Measurements from ENCODE around the gene FMNL1.
A peak's percentile ranks its signal among the peaks of the same experiment; 100 is the strongest.
"Not testable (repeated sequence)": the region's sequence is repeated elsewhere in the genome, so short reads cannot be mapped to it uniquely, and the experiment has no call there.

FMNL1 gene

DNA sequence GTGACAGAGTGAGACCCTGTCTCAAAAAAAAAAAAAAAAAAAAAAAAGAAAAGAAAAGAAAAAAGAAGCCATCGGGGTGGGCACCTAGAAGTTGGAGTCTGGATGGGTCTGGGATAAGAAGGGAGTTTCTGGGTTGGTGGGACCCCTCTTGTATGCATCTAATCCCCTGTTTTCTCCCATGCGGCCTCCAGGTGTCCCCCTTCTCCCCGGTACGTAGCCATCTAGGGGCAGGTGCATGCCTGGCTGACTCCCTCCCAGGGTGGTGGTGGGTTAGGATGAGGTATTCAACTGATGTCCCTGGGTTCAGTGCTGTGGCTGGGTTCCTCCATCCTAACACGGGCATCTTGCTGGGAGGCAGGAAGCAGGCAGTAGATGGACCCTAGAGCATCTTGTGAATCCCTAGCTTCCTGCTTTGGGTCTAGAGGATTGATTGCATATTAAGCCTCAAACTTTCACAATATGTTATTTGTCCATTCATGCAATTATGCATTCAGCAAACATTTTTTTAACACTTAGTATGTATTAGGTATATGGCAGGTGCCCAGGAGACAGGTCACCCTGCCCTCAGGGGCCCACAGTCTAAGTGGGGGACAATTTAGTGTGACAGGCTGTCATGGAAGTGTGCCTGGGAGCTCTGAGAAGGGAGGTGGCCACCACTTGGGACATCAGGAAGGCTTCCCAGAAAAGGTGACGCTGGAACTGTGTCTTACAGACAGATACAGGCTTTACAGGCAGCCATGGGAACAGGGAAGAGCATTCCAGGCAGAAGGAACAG is 13.1 kb downstream of the FMNL1 start:
- DNase-seq (ENCODE audit: low read depth): no peak

DNA sequence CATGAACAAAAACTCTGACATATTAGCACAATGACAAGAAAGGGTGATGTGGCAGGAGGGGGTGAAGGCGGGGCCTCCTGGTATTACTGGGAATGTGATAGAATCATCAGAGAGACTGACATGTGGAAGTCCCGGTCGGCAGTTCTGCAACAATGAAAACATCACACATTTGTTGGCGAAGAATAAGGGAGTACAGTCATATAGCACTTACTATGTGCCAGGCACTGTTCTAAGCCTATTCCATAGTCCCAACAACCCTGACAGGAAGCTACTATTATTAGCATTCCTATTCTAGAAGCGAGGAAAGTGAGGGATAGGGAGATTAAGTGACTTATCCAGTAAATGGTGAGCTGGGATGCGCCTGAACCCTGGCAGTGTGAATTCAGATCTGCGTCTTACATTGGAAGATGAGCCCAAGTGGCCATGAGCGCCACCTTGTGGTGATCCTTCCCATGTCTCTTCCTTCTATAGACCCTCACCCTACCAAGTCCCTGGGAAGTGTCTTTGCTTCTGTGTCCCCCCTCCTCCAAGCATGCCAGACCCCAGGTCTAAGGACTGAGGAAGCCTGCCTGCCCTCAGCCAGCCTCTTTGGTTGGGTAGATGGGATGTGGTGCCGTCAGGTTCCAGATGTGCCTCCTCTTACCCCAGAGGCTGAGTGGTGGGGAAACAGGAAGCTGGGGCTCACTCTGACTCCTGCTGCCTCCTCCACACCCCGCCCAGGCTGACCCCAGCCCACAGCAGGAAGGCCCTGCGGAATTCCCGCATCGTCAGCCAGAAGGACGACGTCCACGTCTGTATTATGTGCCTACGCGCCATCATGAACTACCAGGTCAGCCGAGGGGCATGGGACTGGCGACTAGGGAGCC is 14.0 kb downstream of the FMNL1 start:
- DNase-seq (ENCODE audit: low read depth): no peak

DNA sequence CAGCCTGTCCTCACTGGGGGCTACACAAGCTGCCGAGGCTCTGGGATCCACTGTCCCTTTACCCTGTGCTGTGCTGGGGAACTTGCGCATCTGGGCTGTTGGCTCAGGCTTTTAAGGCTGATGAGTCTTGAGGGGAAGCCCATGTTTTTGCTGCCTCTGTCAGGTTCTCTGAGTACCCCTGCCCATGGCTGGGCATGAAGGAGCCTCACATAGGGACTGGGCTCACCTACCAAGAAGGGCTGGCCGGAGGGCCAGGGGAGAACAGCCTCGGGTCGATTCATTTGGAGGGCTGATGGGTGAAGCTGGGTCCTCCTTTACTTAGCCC is 14.6 kb downstream of the FMNL1 start:
- no peak for DNase-seq (ENCODE audit: low read depth)

DNA sequence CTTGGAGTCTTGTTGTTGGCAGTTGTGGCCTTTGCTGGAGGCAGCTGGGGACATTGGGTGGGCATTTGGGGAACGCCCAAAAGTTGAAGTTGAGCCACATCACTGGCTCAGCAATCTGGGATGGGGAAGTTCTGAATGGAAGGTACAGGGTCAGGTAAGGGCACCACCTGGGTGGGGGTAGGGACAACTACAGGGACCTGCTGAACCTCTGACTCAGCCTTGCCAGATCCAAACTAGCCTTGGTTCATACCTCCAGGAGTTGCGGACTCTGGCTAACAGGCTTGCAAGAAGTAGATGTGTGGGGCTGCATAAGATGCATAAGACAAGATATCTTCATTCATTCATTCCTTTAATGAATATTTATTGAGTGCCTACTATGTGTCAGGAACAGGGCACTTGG is 16.0 kb downstream of the FMNL1 start:
- DNase-seq (ENCODE audit: low read depth): no peak

DNA sequence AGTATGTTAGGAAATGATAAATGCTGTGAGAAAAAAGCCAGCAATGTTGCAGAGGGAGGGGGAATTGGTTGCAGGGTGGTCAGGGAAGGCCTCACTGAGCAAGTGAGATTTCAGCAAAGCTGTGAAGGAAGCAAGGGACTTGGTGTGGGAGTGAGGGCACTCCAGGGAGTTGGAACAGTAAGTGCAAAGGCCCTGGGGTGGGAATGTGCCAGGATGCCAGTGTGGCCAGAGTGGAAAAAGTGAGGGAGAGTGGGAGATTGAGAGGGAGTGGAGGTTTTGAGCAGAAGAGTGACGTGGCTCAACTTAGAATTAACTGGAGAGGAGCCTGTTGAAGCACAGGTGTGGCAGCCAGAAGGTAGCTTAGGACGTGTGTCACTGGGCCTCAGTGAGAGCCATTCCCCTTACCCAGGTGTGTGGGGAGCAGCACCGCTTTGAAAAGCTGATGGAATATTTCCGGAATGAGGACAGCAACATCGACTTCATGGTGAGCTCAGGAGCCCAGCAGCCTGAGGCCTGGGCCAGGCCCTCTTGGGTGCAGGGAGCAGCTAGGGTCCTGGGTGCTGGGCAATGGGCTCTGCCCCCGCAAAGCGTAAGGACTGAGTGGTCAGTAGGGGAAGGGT is 16.6 kb downstream of the FMNL1 start:
- no peak for DNase-seq (ENCODE audit: low read depth)

DNA sequence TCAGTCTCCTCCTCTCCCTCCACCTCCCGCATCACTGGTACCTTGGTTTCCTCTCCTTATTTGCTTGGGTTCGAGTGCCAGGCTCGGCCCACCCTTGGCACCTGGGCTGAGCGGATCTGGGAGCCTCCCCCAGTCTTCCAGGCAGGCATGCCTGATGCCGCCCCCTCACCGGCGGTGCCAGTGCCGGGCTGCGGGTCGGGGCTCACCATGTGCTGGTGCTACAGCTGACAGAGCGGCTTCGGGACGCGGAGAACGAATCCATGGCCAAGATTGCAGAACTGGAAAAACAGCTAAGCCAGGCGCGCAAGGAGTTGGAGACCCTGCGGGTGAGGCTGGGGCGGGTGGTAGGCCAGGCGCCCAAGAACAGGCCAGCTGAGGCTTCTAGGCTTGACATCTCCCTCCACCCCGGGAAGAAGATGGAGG is 19.2 kb downstream of the FMNL1 start:
- no peak for DNase-seq (ENCODE audit: low read depth)

DNA sequence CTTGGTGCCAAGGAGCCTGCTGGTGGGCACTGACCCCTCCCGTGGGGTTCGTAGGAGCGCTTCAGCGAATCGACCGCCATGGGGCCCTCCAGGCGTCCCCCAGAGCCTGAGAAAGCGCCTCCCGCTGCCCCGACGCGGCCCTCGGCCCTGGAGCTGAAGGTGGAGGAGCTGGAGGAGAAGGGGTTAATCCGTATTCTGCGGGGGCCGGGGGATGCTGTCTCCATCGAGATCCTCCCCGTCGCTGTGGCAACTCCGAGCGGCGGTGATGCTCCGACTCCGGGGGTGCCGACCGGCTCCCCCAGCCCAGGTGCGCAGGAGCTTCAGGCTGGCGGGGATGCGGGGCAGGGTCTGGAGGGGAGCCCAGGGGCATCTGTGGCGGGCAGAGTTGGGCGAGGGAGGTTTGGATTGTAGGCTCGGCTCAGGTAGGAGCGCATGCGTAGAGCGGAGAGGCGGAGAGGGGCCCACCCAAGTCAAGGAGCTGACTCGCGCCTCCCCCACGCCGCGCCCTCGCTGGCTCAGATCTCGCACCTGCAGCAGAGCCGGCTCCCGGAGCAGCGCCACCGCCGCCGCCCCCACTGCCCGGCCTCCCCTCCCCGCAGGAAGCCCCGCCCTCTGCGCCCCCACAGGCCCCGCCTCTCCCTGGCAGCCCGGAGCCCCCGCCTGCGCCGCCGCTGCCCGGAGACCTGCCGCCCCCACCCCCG is 19.8 kb downstream of the FMNL1 start:
- no peak for DNase-seq (ENCODE audit: low read depth)

DNA sequence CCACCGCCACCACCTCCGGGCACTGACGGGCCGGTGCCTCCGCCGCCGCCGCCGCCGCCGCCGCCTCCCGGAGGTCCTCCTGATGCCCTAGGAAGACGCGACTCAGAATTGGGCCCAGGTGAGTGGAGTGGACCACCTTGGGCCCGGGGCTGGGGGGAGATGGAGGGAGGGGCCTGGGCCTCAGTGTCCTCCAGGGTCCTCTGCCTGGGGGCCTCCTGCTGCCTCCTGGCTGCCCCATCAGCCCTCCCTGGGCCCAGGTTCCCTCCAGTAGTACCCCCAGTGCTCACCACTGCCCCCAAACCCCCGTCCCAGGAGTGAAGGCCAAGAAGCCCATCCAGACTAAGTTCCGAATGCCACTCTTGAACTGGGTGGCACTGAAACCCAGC is 20.3 kb downstream of the FMNL1 start:
- no peak for DNase-seq (ENCODE audit: low read depth)

DNA sequence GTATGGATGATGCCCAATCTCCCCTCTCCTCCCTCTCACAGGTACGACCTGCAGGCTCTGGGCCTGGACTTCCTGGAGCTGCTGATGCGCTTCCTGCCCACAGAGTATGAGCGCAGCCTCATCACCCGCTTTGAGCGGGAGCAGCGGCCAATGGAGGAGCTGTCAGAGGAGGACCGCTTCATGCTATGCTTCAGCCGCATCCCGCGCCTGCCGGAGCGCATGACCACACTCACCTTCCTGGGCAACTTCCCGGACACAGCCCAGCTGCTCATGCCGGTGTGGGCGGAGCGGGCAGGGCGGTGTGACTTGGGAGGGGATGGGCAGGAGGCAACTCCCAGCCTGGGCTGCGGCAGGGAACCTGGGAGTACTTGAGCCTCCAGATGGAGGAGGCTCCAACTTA is 22.1 kb downstream of the FMNL1 start:
- DNase-seq (ENCODE audit: low read depth): no peak

DNA sequence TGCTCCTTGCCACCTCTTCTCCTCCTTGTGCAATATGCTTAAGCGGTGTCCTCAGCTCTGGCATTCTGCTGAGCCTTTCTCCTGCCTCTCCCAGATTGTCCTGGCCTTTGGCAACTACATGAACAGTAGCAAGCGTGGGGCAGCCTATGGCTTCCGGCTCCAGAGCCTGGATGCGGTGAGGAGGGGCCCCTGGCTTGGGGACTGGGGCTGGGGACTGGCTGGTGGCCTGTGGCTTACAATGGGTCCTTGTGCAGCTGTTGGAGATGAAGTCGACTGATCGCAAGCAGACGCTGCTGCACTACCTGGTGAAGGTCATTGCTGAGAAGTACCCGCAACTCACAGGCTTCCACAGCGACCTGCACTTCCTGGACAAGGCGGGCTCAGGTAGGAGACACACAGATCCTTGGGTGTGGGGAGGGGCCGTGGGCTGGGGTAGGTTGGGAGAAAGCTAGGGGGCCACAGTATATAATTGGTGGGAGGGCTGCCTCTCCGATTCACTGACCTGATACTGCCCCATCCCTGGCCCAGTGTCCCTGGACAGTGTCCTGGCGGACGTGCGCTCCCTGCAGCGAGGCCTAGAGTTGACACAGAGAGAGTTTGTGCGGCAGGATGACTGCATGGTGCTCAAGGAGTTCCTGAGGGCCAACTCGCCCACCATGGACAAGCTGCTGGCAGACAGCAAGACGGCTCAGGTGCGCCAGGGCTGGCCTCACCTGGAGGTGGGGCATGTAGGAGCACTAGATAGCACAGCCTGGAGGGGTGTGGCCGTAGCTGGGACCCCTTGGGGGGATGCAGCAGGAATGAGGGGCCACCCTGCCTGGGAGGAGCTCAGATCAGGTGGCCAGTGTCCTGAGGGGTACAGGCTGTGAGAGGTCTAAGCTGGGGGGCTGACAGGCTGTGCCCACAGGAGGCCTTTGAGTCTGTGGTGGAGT is 23.3 kb downstream of the FMNL1 start:
- no peak for DNase-seq (ENCODE audit: low read depth)

DNA sequence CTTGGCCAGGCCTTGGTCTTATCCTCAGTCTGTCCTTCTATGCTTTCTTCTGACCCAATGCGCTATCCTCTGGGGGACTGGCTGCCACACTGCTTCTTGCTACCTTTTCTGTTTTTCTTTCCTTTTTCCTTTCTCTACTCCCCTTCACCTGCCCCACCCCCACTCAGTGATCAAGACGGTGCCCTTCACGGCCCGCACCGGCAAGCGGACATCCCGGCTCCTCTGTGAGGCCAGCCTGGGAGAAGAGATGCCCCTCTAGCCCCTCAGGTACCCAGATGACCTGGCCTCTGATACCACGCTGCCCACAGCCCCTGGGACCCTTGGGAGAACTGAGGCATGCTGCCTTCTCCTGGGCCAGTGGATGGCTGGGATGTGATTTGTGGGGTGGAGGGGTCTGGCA is 24.7 kb downstream of the FMNL1 start:
- no peak for DNase-seq (ENCODE audit: low read depth)

DNA sequence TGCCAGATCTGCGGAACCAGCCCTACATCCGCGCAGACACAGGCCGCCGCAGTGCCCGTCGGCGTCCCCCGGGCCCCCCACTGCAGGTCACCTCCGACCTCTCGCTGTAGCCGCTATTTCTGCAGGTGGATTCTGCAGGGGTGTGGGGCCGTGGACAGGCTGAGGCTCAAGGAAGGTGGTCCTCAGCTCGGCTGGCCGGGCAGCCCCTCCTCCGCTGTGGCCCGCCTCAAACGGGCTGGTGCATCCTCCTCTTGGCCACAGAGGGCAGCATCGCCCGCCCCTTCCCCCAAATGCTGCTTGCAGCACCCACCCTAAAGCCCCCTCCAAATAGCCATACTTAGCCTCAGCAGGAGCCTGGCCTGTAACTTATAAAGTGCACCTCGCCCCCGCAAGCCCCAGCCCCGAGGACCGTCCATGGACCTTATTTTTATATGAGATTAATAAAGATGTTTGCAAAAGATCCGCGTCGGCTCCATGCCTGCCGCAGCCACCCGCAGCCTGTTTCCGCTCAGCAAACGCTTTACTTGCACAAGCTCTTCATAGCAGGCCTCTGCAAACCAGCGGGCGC is 25.3 kb downstream of the FMNL1 start:
- no peak for DNase-seq (ENCODE audit: low read depth)

DNA sequence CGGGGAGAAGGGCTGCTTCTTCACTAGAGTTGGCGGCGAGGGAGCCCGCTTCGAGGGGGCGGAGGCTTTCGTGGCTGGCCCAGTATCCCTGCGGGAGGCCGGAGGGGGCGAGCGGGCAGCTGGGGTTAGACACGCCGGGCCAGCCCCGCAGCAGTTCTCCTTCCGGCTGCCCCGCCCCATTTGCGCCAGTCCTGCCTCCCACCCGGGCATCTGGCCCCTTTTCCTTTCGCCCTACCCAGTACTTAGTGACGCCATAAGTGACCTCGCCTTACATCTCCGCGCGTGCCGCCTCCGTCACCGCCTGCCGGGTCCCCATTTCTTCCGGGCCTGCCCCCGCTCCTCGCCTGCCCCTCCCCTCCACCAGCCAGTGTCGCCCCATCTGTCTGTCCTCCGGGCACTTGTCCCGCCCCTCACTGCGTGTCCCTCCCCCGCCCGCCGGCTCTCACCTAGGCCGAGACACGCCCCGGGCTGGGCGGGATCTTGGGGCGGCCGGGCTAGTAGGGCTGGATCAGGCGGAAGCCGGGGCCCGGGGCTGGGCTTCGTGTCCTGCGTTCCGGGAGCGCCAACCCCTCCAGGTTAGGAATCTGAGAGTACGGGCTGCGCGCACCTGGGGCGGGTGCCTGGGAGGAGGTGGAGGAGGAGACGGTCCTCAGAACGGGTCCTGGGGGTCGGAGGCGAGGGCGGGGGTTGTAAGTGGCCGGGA is 25.9 kb downstream of the FMNL1 start:
- DNase-seq (ENCODE audit: low read depth): peak; percentile 20

DNA sequence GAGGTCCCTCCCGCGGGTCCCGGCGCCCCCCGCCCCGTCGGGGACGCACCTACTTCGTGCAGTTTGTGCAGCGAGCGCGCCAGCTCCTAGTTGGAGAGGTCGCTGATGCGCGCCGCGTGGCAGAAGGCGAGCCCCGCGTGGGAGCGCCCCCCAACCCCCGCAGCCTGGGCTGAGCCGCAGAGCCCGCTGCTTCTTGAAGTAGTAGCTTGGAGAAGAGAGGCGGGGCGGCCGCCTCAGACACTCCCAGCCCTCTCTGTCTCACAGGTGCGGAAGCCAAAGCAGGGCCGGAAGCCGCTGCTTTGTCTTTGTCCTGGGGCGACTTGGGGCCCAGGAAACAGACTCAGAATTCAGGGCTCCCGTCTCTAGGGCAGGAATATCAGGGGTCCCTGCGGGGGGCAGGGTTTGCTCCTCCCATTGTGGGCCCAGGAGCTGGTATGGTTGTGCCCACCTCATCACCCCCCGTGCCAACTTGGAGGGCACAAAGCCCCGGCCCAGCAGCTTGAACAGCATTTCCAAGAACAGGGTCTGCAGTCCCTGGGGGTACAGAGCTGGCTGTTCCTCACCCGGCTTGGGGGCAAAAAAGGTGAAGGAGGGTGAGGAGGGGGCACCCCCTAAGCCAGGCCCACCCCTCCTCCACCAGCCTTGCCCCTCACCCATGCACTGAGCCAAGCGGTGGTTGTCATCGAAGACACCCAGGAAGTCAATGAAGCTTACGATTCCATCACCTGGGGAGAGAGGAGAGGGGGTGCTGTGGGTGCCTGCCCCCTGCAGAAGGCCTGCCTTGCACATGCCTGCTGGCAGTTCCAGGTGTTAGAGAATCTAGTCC is 26.7 kb downstream of the FMNL1 start:
- DNase-seq (ENCODE audit: low read depth): no peak

DNA sequence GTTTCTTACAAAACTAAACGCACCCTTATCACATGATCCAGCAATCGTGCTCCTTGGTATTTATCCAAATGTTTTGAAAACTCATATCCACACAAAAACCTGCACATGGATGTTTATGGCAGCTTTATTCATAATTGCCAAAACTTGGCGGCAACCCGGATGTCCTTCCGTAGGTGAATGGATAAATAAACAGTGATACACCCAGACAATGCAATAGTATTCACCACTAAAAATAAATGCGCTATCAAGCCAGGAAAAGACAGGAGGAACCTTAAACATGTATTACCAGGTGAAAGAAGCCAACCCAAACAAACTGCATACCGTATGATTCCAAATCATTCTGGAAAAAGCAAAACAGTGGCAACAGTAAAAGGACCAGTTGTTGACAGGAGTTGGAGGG is 30.2 kb downstream of the FMNL1 start:
- DNase-seq (ENCODE audit: low read depth): no peak

DNA sequence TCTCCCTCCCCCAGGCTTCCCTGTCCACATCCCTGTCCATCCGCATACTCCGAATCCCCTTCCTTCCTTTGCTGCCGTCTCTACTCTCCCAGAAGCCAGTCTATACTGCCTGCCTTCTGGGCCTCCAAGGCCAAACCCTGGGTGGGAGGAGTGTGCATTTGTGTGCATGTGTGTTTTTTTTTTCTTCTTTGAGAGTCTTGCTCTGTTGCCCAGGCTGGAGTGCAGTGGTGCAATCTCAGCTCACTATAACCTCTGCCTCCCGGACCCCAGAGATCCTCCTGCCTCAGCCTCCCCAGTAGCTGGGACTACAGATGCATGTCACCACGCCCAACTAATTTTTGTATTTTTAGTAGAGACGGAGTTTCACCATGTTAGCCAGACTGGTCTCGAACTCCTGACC is 31.6 kb downstream of the FMNL1 start:
- DNase-seq (ENCODE audit: low read depth): not testable (repeated sequence)

DNA sequence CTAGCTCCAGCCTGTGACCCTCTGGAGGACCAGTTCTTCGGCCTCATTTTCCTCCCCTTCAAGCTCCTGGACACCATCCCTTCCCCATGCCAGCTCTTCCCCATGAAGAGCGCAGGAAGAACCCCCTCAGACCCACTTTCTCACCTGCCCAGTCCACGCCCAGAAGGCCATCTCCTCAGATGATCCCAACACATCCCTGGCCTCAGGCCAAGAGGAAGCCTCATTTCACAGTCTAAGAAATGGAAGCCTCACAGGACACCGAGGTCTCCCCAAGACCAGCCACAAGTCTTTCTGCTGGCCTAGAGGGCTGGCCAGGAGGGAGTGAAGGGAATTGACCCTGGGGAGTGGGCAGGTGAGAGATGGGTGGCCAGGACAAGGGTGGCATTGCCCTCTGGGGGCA is 32.2 kb downstream of the FMNL1 start:
- no peak for DNase-seq (ENCODE audit: low read depth)

DNA sequence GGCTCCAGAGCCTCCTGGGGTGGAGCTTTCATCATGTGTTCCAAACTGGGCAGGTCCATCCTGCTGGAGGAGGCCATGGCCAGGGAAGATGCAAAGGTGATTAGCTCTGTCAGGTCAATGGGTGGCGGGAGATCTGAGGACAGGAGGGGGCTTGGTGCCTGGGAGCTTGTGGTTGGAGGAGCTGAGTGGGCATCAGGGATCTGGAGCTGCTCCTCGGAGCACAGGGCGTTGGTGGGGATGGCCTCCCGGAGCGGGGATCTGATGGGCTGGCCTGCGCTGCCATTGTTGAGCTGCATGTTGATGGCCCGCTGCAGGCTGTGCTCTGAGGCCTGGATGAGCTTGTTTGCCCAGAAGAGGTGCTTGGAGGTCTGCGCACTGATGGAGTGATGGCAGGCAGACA is 33.7 kb downstream of the FMNL1 start:
- no peak for DNase-seq (ENCODE audit: low read depth)

DNA sequence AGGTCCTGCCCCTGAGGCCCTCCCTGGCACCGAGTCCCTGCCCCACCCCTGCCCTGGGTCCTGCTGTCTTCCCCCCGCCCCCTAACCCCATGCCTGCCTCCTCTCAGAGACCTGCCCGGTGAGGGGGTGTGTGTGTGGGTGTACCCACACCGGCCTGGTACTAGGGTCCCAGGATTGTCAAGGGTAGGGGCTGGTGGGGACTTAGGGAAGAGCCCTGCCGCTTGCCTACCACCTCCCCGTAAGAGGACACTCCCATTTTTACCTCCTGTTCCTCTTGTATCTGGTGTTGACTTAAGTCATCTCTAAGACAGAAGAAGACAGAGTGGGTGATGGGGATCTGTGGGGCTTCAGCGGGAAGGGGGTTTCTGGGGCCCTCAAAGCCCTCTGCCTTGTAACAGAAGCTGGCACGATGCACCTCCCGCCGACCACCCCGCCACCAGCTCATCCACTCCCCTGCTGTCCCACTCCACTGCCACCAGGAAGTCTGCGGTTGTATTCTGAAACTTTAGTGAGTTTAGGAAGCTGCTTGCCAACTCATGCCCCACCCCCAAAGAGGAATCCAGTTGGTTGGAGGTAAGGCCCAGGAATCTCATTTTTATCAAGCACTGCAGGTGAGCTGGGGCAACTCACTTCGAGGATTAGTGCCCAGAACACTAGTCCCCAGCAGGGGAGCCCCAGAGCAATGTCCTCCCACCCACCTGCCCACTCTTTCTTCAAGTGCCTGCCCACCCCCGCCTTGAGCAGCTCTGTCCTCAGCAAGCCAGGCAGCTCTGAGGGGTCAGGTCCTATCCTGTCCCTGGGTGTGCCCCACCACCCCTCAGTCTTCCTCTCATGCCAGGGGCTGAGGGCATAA is 34.7 kb downstream of the FMNL1 start:
- no peak for DNase-seq (ENCODE audit: low read depth)

Data from HS-27A (cell line).